Fibroblast of villous mesenchyme (primary cell): ENCODE data around the gene C1QTNF3. TPM values are rescaled to one million over a fixed set of nuclear protein-coding genes. Genes with fewer than 3 reads are reported as not detected.
A peak's percentile ranks its signal among the peaks of the same experiment; 100 is the strongest.

Source experiments
- DNase-seq: peaks from one replicate; pipeline ENCODE4 v3.0.0-alpha.2; 2010; ENCODE audit warnings: low read depth
- H3K4me3 ChIP-seq: 2 replicates; pipeline ENCODE4 v1.5.1; 2011; ENCODE audit warnings: low read depth, mild to moderate bottlenecking, low read length
- CTCF ChIP-seq: IDR thresholded peaks from 2 replicates; pipeline ENCODE4 v1.5.1; 2012; ENCODE audit warnings: low read depth, mild to moderate bottlenecking, low read length; ENCODE audit not compliant: insufficient read depth
- total RNA-seq: library from RNA; depleted of rRNA; stranded (reverse); fragments of >200 nt; gene quantifications from 2 replicates; pipeline ENCODE4 v1.2.3, GENCODE V29; 2012

C1QTNF3 gene
- total RNA-seq, 1 donor: 0.86 TPM

- DNase-seq: no peak
- no peak overlapping the region for H3K4me3 ChIP-seq
- no peak for TF ChIP-seq CTCF
Observed at GRCh38 chr5:34017254-34017653, 25.8 kb downstream of the C1QTNF3 start.

- H3K4me3 ChIP-seq: no peak overlapping the region
- no peak for DNase-seq
- no peak for TF ChIP-seq CTCF
Observed at GRCh38 chr5:34016750-34017149, 26.3 kb downstream of the C1QTNF3 start.

- peak; percentile 30 for DNase-seq
- no peak for TF ChIP-seq CTCF
- no peak overlapping the region for H3K4me3 ChIP-seq
Observed at GRCh38 chr5:34016222-34016621, 26.8 kb downstream of the C1QTNF3 start.

GRCh38 chr5:34015120-34015822 is 27.7 kb downstream of the C1QTNF3 start:
- H3K4me3 ChIP-seq: no peak overlapping the region
- DNase-seq: no peak
- TF ChIP-seq CTCF: no peak

- no peak overlapping the region for H3K4me3 ChIP-seq
- no peak for DNase-seq
- no peak for TF ChIP-seq CTCF
Observed at GRCh38 chr5:34014626-34015025, 28.4 kb downstream of the C1QTNF3 start.

GRCh38 chr5:34013547-34013946 is 29.5 kb downstream of the C1QTNF3 start:
- DNase-seq: no peak
- no peak overlapping the region for H3K4me3 ChIP-seq
- TF ChIP-seq CTCF: no peak

GRCh38 chr5:34012791-34013190 is 30.2 kb downstream of the C1QTNF3 start:
- no peak overlapping the region for H3K4me3 ChIP-seq
- no peak for DNase-seq
- no peak for TF ChIP-seq CTCF
